ENCODE data around the gene ATP1A4.
"Not testable (repeated sequence)": the region's sequence is repeated elsewhere in the genome, so short reads cannot be mapped to it uniquely, and the experiment has no call there.

Gene ATP1A4

GRCh38 chr1:160151303-160151702 lies at the start of gene ATP1A4:
TSS of gene ATP1A4 (plus strand) at chr1:160151603. CDS start at chr1:160152041, 438 bp downstream.
- DNase-seq: no peak

DNA sequence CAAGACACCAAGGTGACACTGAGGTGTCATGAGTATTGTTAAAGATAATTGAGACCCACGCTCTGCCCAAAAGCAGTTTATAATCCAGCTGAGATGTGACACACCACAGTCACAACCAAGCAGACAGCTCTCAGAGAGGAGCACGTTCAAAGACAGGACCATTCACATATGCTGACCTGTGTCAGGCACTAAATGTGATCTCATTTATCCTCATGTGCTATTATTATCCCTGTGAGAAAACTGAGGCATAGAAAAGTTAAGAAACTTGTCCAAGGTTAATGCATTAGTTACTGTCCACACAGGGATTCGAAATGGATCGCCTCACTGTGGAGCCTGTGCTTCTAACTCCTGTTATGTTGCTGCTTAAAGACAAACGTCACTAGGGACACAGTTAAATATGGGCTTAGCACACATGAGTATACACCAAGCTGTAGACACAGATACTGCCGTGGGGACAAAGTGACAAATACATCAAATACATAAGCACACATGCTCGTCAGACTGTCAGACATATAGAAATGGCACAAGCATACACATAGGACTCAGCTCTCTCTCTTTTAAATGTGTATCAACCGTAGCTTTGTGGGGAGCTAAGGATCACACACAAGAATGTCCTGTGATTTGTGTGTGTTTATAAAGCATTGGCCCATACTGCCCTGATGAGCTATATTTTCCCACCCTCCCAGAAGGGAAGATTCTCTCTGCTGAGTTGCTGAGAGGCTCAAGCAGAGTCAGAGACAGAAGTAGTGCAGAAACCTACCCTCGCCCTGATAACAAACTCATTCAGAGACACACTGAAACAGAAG lies 49.5 kb upstream of the ATP1A4 start:
- no peak for DNase-seq

GRCh38 chr1:160103658-160104408 lies 47.6 kb upstream of the ATP1A4 start:
- no peak for DNase-seq

DNA sequence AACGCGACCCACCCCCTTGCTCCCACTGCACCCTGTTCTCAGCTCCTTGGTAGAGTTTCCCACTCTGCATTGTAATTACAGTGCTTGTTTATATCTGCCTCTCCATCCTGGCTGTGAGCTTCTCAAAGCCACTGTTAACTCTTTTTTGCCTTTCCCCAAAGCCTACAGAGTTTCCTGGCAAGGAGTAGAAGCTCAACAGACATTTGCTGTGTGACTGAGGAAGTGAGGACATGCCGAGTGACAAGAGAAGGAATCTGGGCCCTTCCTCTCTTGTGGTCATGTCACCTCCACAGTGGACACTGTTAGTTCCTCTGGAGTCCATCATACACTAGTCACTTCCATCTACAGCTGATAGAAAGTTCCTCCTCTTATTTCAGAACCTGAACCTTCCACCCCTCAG lies 46.9 kb upstream of the ATP1A4 start:
- DNase-seq: no peak

DNA sequence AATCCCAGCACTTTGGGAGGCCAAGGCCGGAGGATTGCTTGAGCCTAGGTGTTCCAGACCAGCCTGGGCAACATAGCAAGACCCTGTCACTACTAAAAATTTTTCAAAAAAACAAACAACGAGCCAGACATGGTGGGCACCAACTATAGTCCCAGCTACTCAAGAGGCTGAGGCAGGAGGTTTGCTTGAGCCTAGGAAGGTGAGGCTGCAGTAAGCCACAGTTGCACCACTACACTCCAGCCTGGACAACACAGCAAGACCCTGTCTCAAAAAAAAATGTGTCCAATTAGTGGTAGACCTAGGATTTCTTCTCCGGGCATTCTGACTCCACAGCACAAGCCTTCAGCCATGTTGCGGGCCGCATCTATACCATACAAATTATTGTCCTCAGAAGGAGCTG lies 46.2 kb upstream of the ATP1A4 start:
- no peak for DNase-seq

GRCh38 chr1:160107512-160107911 lies 43.9 kb upstream of the ATP1A4 start:
- no peak for DNase-seq

DNA sequence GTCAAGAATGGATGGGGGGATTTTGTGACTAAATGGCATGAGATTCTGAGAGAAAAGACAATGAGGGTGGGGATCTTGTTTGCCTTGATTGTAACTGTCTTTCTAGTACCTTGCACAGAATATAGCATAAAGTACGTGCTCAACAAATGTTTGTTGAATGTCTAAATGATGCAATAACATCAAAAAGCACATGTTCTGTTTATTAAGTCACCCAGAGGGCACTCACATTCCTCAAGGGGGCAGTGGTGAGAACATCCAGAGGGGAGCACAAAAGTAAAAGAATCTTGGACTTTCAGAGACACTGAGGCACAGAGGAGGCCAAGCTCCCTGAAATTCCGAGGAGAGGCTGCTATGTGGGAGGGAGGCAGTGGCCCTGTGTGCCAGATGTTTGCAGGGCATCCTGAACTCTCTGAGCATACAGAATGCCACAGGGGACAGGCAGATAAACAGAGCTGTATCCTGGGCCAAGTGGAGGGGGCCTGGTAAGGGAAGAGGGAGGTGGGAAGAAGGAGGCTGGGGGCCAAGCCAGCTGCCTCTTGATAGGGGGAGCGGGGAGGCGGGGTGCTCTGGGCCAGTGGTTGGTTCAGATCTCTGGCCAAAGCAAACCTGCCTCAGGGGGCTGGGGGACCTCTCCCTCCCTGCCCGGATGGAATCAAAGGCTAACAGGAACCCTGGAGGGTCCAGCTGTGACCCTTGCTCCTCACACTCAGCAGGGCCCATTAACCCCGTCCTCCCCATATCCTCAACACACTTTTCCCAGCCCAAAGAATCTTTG lies 42.3 kb upstream of the ATP1A4 start:
- no peak for DNase-seq

- no peak for DNase-seq
These were observed 41.7 kb upstream of the ATP1A4 start for GRCh38 chr1:160109686-160110085.

GRCh38 chr1:160111462-160111861 lies 39.9 kb upstream of the ATP1A4 start:
- not testable (repeated sequence) for DNase-seq

- DNase-seq: no peak
These were observed 39.0 kb upstream of the ATP1A4 start for GRCh38 chr1:160112357-160112756.

GRCh38 chr1:160113407-160113806 lies 38.0 kb upstream of the ATP1A4 start:
- no peak for DNase-seq

DNA sequence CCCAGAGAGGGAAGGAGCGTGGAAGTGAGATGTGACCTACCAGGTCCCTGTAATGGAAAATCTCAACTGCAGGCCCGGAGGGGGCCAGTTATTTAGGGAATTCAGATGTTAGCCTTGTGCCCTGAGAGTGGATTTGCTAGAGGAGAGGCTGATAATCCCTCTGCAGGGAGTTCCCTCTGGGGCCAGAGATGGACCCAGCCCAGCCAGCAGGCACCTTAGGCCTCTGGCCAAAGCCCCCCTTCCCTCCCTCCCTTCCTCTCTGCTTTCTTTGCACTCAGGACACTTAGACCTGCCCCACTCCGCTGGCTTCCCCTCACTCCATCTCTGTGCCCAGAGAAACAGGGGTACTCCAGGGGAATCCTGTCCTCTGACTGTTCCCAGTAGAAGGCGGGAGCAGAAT lies 37.3 kb upstream of the ATP1A4 start:
- DNase-seq: no peak

- no peak for DNase-seq
These were observed 35.7 kb upstream of the ATP1A4 start, which contains the start of gene ATP1A2 for GRCh38 chr1:160115545-160116282. TSS of gene ATP1A2 (plus strand) at chr1:160115759. CDS start at chr1:160115862, 103 bp downstream.

- no peak for DNase-seq
These were observed 34.9 kb upstream of the ATP1A4 start for GRCh38 chr1:160116283-160117147.

- no peak for DNase-seq
These were observed 34.1 kb upstream of the ATP1A4 start for GRCh38 chr1:160117300-160117699.

- no peak for DNase-seq
These were observed 33.7 kb upstream of the ATP1A4 start for GRCh38 chr1:160117709-160118183.

DNA sequence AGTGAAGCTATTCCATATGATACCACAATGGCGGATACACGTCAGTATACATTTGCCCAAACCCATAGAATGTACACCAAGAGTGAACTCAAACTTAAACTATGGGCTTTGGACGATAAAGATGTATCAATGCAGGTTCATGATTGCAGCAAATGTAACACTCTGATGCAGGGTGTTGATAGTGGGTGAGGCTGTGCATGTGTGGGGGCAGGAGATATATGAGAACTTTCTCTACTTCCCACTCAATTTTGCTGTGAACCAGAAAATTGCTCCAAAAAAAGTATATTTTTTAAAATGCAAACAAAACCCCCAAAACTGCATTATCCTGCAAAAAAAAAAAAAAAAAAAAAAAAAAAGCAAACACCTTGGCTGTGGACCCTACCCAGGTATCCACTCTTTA lies 32.5 kb upstream of the ATP1A4 start:
- DNase-seq: no peak

DNA sequence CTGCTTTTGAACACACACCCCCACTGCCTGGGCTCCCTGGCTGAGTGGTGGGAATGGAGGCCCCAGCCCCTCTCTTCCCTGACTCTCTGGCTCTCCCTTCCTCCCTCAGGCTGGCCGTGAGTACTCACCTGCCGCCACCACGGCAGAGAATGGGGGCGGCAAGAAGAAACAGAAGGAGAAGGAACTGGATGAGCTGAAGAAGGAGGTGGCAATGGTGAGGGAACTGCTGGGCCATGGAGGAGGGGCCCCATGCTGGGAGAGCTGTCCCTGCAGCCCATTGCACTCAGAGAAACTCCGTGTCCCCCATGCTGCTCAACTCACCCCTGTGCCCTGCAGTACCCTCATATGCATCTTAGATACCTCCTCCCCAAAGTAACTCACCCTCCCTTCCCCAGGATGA lies 30.6 kb upstream of the ATP1A4 start:
- DNase-seq: no peak

DNA sequence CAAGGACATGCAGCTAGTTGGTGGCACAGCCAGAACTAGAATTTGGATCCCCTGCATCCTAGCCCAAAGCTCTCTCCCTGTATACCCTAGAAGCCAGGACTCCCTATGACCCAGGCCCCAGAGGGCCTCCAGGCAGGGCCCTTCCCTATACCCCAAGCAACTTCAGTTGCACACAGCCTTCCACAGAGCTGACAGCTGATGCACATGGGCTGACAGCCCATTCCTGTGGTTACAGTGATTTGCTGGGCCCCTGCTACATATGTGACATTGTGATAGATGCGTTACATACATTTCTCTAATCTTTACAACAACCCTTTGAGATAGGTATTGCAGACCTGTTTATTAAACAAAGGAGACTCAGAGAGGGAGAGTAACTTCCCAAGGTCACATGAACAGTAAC lies 30.0 kb upstream of the ATP1A4 start:
- no peak for DNase-seq

DNA sequence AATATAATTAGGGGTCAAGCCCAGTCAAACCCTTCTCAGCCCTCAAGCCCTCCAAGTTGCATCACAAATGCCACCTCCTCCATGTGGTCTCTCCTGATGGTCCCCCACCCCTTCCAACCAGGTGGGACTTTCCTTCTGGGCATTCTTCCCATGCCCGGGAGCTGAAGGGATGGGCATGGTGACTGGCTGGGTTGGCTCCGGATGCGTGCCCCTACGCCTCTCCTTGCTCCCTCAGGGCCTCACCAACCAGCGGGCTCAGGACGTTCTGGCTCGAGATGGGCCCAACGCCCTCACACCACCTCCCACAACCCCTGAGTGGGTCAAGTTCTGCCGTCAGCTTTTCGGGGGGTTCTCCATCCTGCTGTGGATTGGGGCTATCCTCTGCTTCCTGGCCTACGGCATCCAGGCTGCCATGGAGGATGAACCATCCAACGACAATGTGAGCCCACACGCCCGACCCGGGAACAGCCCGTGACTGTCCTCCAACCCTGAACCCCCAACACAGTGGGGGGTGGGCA lies 28.4 kb upstream of the ATP1A4 start:
- no peak for DNase-seq

DNA sequence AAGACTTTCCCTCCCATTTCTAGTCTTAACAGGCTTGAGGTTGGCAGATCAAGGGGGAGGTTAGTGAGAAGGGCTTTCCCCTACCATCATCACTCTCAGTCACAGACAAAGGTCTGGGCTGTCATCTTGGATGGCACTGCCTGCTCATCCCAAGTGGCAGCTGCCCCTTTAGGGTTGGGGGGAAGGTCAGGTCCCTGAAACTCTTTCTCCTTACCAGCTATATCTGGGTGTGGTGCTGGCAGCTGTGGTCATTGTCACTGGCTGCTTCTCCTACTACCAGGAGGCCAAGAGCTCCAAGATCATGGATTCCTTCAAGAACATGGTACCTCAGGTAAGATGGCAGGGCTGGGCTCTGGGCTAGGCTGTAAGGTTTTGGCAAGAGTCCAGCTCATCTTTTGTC lies 27.7 kb upstream of the ATP1A4 start:
- DNase-seq: no peak

Measured in NCI-H1092 treated with DMSO at 0.1 percent for 48 hours (cell line).